ENCODE results near the gene ZFPM1. TPM values are rescaled to one million over a fixed set of nuclear protein-coding genes. Genes with fewer than 3 reads are reported as not detected.

ZFPM1 gene
- total RNA-seq, 4 donors from 2014 or later = 1.9 to 5.3 (median 3.4) TPM

DNA sequence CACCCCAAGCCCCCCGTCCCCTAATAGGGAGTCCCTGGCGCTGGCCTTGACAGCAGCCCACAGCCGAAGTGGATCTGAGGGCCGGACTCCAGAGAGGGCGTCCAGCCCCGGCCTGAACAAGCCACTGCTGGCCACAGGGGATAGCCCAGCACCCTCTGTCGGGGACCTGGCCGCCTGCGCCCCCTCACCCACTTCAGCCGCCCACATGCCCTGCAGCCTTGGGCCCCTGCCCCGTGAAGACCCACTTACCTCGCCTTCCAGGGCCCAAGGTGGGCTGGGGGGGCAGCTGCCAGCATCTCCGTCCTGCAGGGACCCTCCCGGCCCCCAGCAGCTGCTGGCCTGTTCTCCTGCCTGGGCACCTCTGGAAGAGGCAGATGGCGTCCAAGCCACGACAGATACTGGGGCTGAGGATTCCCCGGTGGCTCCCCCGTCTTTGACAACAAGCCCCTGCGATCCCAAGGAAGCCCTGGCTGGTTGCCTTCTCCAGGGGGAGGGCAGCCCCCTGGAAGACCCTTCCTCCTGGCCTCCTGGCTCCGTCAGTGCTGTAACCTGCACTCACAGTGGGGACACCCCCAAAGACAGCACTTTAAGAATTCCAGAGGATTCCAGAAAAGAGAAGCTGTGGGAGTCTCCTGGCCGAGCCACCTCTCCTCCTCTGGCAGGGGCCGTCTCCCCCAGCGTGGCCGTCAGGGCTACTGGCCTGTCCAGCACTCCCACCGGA lies 19.3 kb upstream of the ZFPM1 start:
- Histone ChIP-seq H3K9me3 (no peaks in the 10 kb centered on the region), H3K36me3 (no peaks in the 10 kb centered on the region), H3K4me1 (peaks cover 0 to 16% of the 10 kb centered on the region in 2 donors), H3K27ac (no peak overlapping the region), H3K4me3 (replicated peaks in 1 of 3) (no peak overlapping the region), H3K27me3 (no peaks in the 10 kb centered on the region)
- DNase-seq = no peak
- intact Hi-C loops (cut with DNase I) = no loop called here
- WGBS, 2 donors = 92 to 93% methylated on average over 8 to 14 of the region's 25 CpGs
- no peak for TF ChIP-seq POLR2A (IDR thresholded peaks at IDR 0.05)
- TF ChIP-seq, protein P1, sequence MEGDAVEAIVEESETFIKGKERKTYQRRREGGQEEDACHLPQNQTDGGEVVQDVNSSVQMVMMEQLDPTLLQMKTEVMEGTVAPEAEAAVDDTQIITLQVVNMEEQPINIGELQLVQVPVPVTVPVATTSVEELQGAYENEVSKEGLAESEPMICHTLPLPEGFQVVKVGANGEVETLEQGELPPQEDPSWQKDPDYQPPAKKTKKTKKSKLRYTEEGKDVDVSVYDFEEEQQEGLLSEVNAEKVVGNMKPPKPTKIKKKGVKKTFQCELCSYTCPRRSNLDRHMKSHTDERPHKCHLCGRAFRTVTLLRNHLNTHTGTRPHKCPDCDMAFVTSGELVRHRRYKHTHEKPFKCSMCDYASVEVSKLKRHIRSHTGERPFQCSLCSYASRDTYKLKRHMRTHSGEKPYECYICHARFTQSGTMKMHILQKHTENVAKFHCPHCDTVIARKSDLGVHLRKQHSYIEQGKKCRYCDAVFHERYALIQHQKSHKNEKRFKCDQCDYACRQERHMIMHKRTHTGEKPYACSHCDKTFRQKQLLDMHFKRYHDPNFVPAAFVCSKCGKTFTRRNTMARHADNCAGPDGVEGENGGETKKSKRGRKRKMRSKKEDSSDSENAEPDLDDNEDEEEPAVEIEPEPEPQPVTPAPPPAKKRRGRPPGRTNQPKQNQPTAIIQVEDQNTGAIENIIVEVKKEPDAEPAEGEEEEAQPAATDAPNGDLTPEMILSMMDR (IDR thresholded peaks at IDR 0.05) = no peak

DNA sequence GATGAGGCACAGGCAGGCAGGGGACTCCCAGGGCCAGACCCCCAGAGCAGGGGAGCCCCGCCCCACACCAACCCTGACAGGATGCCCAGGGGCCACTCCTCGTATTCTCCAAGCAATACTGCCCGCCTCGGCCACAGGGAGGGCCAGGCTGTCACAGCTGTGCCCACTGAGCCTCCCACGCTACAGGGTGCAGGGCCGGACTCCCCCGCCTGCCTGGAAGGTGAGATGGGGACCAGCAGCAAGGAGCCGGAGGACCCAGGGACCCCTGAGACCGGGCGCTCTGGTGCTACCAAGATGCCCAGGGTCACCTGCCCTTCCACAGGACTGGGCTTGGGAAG lies 18.8 kb upstream of the ZFPM1 start:
- 98 to 100% methylated on average over 6 to 9 of the region's 10 CpGs for WGBS, 2 donors
- Histone ChIP-seq H3K27me3 (no peaks in the 10 kb centered on the region), H3K36me3 (no peaks in the 10 kb centered on the region), H3K4me3 (replicated peaks in 1 of 3) (no peak overlapping the region), H3K4me1 (peaks cover 0 to 16% of the 10 kb centered on the region in 2 donors), H3K27ac (no peak overlapping the region), H3K9me3 (no peaks in the 10 kb centered on the region)
- no peak for DNase-seq
- intact Hi-C loops (cut with DNase I) = no loop called here
- TF ChIP-seq POLR2A (IDR thresholded peaks at IDR 0.05) = no peak
- TF ChIP-seq, protein P1 (IDR thresholded peaks at IDR 0.05) = no peak

DNA sequence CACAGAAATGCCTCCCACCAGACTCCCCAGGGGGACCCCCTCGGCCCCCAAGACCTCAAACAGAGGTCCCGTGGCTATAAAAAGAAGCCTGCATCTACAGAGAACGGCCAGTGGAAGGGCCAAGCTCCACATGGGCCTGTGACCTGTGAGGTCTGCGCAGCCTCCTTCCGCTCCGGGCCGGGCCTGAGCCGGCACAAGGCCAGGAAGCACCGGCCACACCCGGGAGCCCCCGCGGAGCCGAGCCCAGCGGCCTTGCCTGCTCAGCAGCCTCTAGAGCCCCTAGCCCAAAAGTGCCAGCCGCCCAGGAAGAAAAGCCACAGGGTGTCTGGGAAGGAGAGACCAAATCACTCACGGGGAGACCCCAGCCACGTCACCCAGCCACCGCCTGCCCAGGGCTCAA lies 18.3 kb upstream of the ZFPM1 start:
- Histone ChIP-seq H3K36me3 (no peaks in the 10 kb centered on the region), H3K4me3 (replicated peaks in 1 of 3) (no peak overlapping the region), H3K27ac (no peak overlapping the region), H3K27me3 (no peaks in the 10 kb centered on the region), H3K4me1 (peaks cover 0 to 16% of the 10 kb centered on the region in 2 donors), H3K9me3 (no peaks in the 10 kb centered on the region)
- intact Hi-C loops (cut with DNase I) = loop anchor here (5.0 kb wide), 1 partner anchor 237 kb away; no protein-coding TSS in a partner anchor
- no peak for TF ChIP-seq POLR2A (IDR thresholded peaks at IDR 0.05)
- TF ChIP-seq, protein P1 (IDR thresholded peaks at IDR 0.05) = no peak
- DNase-seq = no peak
- 80 to 85% methylated on average over 5 to 8 of the region's 18 CpGs for WGBS, 2 donors

DNA sequence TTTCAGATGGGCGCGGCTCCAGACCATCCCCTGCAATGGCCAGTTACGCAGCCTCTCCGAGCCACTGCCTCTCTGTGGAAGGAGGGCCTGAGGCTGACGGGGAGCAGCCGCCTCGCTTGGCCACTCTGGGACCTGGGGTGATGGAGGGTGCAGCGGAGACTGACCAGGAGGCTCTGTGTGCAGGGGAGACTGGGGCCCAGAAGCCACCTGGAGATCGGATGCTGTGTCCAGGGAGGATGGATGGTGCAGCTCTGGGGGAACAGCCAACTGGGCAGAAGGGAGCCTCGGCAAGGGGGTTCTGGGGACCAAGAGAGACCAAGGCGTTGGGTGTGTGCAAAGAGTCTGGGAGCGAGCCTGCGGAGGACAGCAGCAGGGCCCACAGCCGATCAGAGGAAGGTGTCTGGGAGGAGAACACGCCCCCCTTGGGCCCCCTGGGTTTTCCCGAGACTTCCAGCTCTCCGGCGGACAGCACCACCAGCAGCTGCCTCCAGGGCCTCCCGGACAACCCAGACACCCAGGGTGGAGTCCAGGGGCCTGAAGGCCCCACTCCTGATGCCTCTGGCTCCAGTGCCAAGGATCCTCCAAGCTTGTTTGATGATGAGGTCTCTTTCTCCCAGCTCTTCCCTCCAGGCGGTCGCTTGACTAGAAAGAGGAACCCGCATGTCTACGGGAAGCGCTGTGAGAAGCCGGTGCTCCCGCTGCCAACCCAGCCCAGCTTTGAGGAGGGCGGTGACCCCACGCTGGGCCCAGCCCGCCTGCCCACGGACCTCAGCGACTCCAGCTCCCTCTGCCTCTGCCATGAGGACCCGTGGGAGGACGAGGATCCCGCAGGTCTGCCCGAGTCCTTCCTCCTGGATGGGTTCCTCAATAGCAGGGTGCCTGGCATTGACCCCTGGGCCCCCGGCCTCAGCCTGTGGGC lies 17.4 kb upstream of the ZFPM1 start:
- TF ChIP-seq, protein P1 (IDR thresholded peaks at IDR 0.05) = no peak
- no peak for TF ChIP-seq POLR2A (IDR thresholded peaks at IDR 0.05)
- WGBS, 2 donors = 84 to 93% methylated on average over 21 to 35 of the region's 36 CpGs
- H3K4me3 ChIP-seq (replicated peaks in 1 of 3) = no peak overlapping the region
- H3K36me3 ChIP-seq = no peaks in the 10 kb centered on the region
- H3K27me3 ChIP-seq = no peaks in the 10 kb centered on the region
- peaks cover 0 to 7% of the 10 kb centered on the region in 2 donors for H3K4me1 ChIP-seq
- no peak for DNase-seq
- H3K27ac ChIP-seq = no peak overlapping the region
- no peaks in the 10 kb centered on the region for H3K9me3 ChIP-seq
- intact Hi-C loops (cut with DNase I) = loop anchor here (5.0 kb wide), 1 partner anchor 238 kb away; no protein-coding TSS in a partner anchor

Measured in thyroid gland (tissue), 4 donors.